ENCODE data around the gene PDCD1LG2.

DNA sequence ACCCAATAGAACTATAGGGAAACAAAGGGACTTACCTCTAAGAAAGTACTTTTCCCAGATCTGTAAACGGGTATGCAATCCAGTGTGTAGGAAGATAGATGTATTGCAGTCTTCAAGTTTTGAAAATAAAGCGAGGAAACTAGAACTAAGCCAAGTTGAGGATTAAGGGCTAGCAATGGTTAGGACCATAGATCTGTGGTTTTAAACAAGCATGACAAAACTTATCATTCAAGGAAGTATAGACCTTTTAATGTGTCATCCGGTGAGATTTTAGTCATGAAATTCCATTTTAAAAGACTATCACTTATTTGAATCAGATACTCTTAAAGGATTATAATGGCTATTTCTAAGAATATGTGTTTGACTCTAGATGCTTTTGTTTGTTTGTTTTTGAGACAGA lies 39.5 kb upstream of the PDCD1LG2 start:
- TF ChIP-seq, protein P1, sequence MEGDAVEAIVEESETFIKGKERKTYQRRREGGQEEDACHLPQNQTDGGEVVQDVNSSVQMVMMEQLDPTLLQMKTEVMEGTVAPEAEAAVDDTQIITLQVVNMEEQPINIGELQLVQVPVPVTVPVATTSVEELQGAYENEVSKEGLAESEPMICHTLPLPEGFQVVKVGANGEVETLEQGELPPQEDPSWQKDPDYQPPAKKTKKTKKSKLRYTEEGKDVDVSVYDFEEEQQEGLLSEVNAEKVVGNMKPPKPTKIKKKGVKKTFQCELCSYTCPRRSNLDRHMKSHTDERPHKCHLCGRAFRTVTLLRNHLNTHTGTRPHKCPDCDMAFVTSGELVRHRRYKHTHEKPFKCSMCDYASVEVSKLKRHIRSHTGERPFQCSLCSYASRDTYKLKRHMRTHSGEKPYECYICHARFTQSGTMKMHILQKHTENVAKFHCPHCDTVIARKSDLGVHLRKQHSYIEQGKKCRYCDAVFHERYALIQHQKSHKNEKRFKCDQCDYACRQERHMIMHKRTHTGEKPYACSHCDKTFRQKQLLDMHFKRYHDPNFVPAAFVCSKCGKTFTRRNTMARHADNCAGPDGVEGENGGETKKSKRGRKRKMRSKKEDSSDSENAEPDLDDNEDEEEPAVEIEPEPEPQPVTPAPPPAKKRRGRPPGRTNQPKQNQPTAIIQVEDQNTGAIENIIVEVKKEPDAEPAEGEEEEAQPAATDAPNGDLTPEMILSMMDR (IDR thresholded peaks at IDR 0.05; ENCODE audit: low read depth, low read length, poor library complexity, severe bottlenecking): no peak
- no peak for TF ChIP-seq EZH2phosphoT487 (IDR thresholded peaks at IDR 0.05; ENCODE audit: borderline replicate concordance, low read length)
